Measurements from ENCODE around the gene UBE2E2.

GRCh38 chr3:23421811-23422516 is 218.8 kb downstream of the UBE2E2 start:
- no peak for TF ChIP-seq CTCF (IDR thresholded peaks at IDR 0.05)
- no peak for TF ChIP-seq EZH2 (IDR thresholded peaks at IDR 0.05; ENCODE audit: borderline replicate concordance, insufficient read depth, low read depth, low read length, poor library complexity, severe bottlenecking)

Measured in B cell (primary cell).